Measurements from ENCODE around the gene CTSA.

DNA sequence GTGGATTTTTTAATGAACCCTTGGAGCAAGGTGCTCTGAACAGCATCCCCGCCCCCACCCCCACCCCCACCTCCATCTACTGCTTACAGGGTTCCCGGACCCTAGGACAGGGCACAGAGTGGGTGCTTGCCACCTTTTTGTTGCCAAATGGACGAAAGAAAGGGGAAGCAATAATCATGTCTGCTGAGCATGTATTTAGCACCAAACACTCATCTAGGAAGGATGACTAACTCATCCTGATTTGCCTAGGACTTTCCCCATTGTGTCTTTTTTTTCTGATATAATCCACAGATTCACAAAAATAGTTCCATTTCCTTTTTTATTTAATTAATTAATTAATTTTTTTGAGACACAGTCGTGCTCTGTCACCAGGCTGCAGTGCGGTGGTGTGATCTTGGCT is 22.0 kb downstream of the CTSA start:
- TF ChIP-seq POLR2A (IDR thresholded peaks at IDR 0.05; ENCODE audit: low read depth, low read length): no peak
- TF ChIP-seq TAF1 (IDR thresholded peaks at IDR 0.05; ENCODE audit: borderline replicate concordance, low read depth, low read length): no peak

Data from GM12892 (cell line).